K562 (cell line): ENCODE results near the gene KCTD17. TPM values are rescaled to one million over a fixed set of nuclear protein-coding genes. Genes with fewer than 3 reads are reported as not detected.

Source experiments
- ATAC-seq: fragments of 200-7000 bp; cut with Tn5 transposase; 3 replicates; pipeline ENCODE4 v1.9.1; 2020; ENCODE audit warnings: moderate library complexity
- BruUV-seq: library from RNA; stranded (reverse); fragments of 400-500 nt; replicated peaks from 2 replicates; lab custom pipeline; 2021; lab: Mats Ljungman, UMichigan
- CTCF ChIA-PET: fragments of 300-600 bp; formaldehyde crosslinking; extraction: SDS; loops from one replicate; lab custom pipeline; 2021; ENCODE audit warnings: low intra/inter-chr PET ratio; lab: Yijun Ruan, JAX
- POLR2A ChIA-PET: fragments of 300-600, 350-650 bp; sonication (Branson Sonifier 250); formaldehyde crosslinking; extraction: SDS; loops from one replicate; lab custom pipeline; 2021; ENCODE audit warnings: antibody characterized with exemption, inconsistent platforms; lab: Yijun Ruan, JAX
- DNase-seq, 4 experiments: peaks; one replicate each; pipeline versions ENCODE4 v3.0.0 to v3.0.0-alpha.2; 2011 to 2018; ENCODE audit warnings: low spot score in 3 of 4, mixed read lengths in 3 of 4; ENCODE audit errors: extremely low read depth in 1 of 4
- FAIRE-seq: peaks from 2 replicates; lab custom pipeline; 2011; peaks lifted over from hg19 to GRCh38; lab: Jason Lieb, UNC
- H2AFZ ChIP-seq: 2 replicates; pipeline ENCODE4 v1.6.0; 2011; ENCODE audit warnings: low read depth, low read length, control low read depth, inconsistent platforms
- H3K27ac ChIP-seq: fragments of 200-600 bp; 3 replicates; pipeline ENCODE4 v1.8.0; 2011; ENCODE audit warnings: low read depth, mild to moderate bottlenecking, control low read depth, inconsistent platforms, low read length, moderate library complexity, mixed read lengths; ENCODE audit errors: extremely low read depth
- H3K27me3 ChIP-seq, 2 experiments: fragments of 300-600 bp in 1 of 2; 2 replicates in 1 of 2; 3 replicates in 1 of 2; pipeline versions ENCODE4 v1.6.0 to v1.8.0; 2011; ENCODE audit warnings: inconsistent platforms in 2 of 2, low read length in 2 of 2, mild to moderate bottlenecking in 1 of 2, mixed read lengths in 1 of 2, moderate library complexity in 1 of 2; ENCODE audit not compliant: control insufficient read depth in 2 of 2, insufficient read depth in 2 of 2
- H3K36me3 ChIP-seq: fragments of 300-600 bp; 3 replicates; pipeline ENCODE4 v1.8.0; 2011; ENCODE audit warnings: mild to moderate bottlenecking, low read length, inconsistent platforms; ENCODE audit not compliant: control insufficient read depth, insufficient read depth
- H3K4me1 ChIP-seq, 2 experiments: fragments of 200-600 bp in 1 of 2; replicated peaks in 1 of 2; 2 replicates in 1 of 2; 3 replicates in 1 of 2; pipeline versions ENCODE4 v1.5.1 to v1.8.0; 2011; ENCODE audit warnings: inconsistent platforms in 2 of 2, low read length in 2 of 2, mild to moderate bottlenecking in 1 of 2, mixed read lengths in 1 of 2, moderate library complexity in 1 of 2; ENCODE audit not compliant: control insufficient read depth in 2 of 2, insufficient read depth in 2 of 2
- H3K4me2 ChIP-seq: 2 replicates; pipeline ENCODE4 v1.6.1; 2011; ENCODE audit warnings: low read length, control low read depth, inconsistent platforms, mixed read lengths; ENCODE audit not compliant: insufficient read depth
- H3K4me3 ChIP-seq: fragments of 200-600 bp; sonication (generic), shearing (Covaris generic); 2 replicates; pipeline ENCODE4 v1.5.1; 2016; ENCODE audit warnings: control low read depth, inconsistent platforms
- H3K79me2 ChIP-seq: fragments of 200-600 bp; 3 replicates; pipeline ENCODE4 v1.8.0; 2011; ENCODE audit warnings: low read length, inconsistent platforms; ENCODE audit not compliant: control insufficient read depth, insufficient read depth
- H3K9ac ChIP-seq, 2 experiments: 2 replicates each; pipeline versions ENCODE4 v1.6.0 to v1.6.1; 2011; ENCODE audit warnings: low read depth in 2 of 2, low read length in 2 of 2, control low read depth in 1 of 2, inconsistent platforms in 1 of 2, mild to moderate bottlenecking in 1 of 2, mixed read lengths in 1 of 2; ENCODE audit not compliant: insufficient read depth in 1 of 2
- H3K9me1 ChIP-seq: one replicate; pipeline ENCODE4 v1.6.0; 2011; ENCODE audit warnings: inconsistent platforms, mild to moderate bottlenecking, low read length, moderate library complexity; ENCODE audit not compliant: control insufficient read depth, insufficient read depth
- H3K9me3 ChIP-seq: replicated peaks from 2 replicates; pipeline ENCODE4 v1.5.1; 2011; ENCODE audit warnings: low read depth, low read length, inconsistent platforms; ENCODE audit not compliant: control insufficient read depth, insufficient read depth
- H4K20me1 ChIP-seq: replicated peaks from 2 replicates; pipeline ENCODE4 v1.6.1; 2011; ENCODE audit warnings: low read length, inconsistent platforms, mixed read lengths; ENCODE audit not compliant: control insufficient read depth, insufficient read depth
- BCL6 ChIP-seq: fragments of 250-450 bp; sonication (Bioruptor Pico); IDR thresholded peaks from 2 replicates; pipeline ENCODE4 v1.4.0; 2020
- CXXC5 ChIP-seq: fragments of 250-450 bp; sonication (Bioruptor Pico); IDR thresholded peaks from 2 replicates; pipeline ENCODE4 v1.8.0; 2022; ENCODE audit warnings: inconsistent platforms, mild to moderate bottlenecking, moderate library complexity
- ETV5 ChIP-seq: sonication (generic); formaldehyde crosslinking; IDR thresholded peaks from 2 replicates; pipeline ENCODE4 v1.4.0; 2020; ENCODE audit warnings: low read depth, mild to moderate bottlenecking, missing genetic modification reagents
- L3MBTL2 ChIP-seq: fragments of 450-650 bp; IDR thresholded peaks from 2 replicates; pipeline ENCODE4 v1.6.1; 2016; ENCODE audit warnings: mild to moderate bottlenecking, moderate library complexity
- PTTG1 ChIP-seq: fragments of 450-650 bp; IDR thresholded peaks from 2 replicates; pipeline ENCODE4 v1.6.1; 2016; ENCODE audit warnings: low read depth, mild to moderate bottlenecking, missing genetic modification characterization, missing compliant biosample characterization
- ZFP36 ChIP-seq: fragments of 150-350 bp; IDR thresholded peaks from 2 replicates; pipeline ENCODE4 v1.6.1; 2018; ENCODE audit warnings: low read length, low read depth; ENCODE audit not compliant: partially characterized antibody
- ZNF561 ChIP-seq: fragments of 450-650 bp; formaldehyde crosslinking; conservative IDR thresholded peaks from 2 replicates; pipeline ENCODE4 v1.4.0; 2020; ENCODE audit warnings: mild to moderate bottlenecking, moderate library complexity
- WGBS: fragments of 100-300 bp; shearing (Covaris generic); methylation state at CpG from one replicate; pipeline ENCODE4 v1.1.6; 2016; ENCODE audit warnings: low coverage, mixed read lengths; ENCODE audit not compliant: insufficient coverage; ENCODE audit errors: missing lambda C conversion rate; 5-methylcytosine and 5-hydroxymethylcytosine counted together
- in situ Hi-C: fragments of 300-500 bp; cut with MboI; formaldehyde crosslinking; loops from 4 replicates; pipeline ENCODE4 v1.15.0; 2018; ENCODE audit warnings: inconsistent platforms, mixed read lengths
- intact Hi-C: fragments of 100-400 bp; cut with micrococcal nuclease; formaldehyde crosslinking; loops from 2 replicates; pipeline ENCODE4 v1.14.2; 2022
- polyA plus RNA-seq, 8 experiments: library from polyadenylated mRNA; depleted of rRNA in 4 of 8; stranded (reverse) in 5 of 8; unstranded in 3 of 8; fragments of >200 nt; fragmentation: Nextera tagmentation in 2 of 8; fragmentation: Illumina TruSeq in 1 of 8; extraction: Ambion mirVana in 2 of 8; extraction: Trizol in 1 of 8; gene quantifications; 2 replicates each; pipeline versions ENCODE4 v1.2.1 to v1.2.3, GENCODE V29; 2011 to 2014; ENCODE audit warnings: inconsistent platforms in 1 of 8, missing spikeins in 1 of 8
- total RNA-seq, 7 experiments: library from RNA; depleted of rRNA in 6 of 7; stranded (reverse); fragments of >200 nt in 6 of 7; fragmentation: Illumina TruSeq in 2 of 7; extraction: Trizol in 2 of 7; gene quantifications; 2 replicates each; pipeline versions ENCODE4 v1.2.1 to v1.2.3, GENCODE V29; 2011 to 2021; ENCODE audit warnings: low replicate concordance in 1 of 7
- TF ChIP-seq, protein P1 (sequence below): IDR thresholded peaks from 2 replicates; pipeline ENCODE4 v1.6.1; 2014; ENCODE audit warnings: antibody characterized with exemption
- TF ChIP-seq, protein P2 (sequence below): fragments of 250-450 bp; sonication (Bioruptor Pico); IDR thresholded peaks from 2 replicates; pipeline ENCODE4 v1.5.0; 2021

Gene KCTD17
- total and polyA plus RNA-seq, 9 of the 15 experiments (the other 6 are each of a cell fraction or from before 2014, with no cell fraction given): 0.22 to 0.90 (median 0.49) TPM; not detected in 2

DNA sequence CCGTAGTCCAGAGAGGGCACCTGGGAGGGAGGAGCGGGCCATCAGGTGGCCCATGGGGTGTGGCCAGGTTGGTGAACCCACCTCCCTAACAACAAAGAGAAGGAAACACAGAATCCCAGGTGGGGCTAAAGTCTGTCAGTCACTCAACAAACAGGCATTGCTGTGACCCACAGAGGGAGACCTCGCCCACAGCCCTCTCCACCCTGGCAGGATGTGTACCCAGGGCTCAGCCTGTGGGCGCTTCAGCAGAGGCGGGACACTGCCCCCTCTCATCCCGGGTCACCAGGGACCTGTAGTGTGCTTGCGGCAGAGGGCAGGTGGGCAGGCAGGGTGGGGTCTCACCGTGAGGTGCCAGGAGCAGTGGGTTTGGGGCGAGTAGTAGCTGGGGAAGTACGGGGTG is 32.8 kb downstream of the KCTD17 start:
- Histone ChIP-seq H3K9me1 (peaks cover 4% of the 10 kb centered on the region), H3K4me1 (peaks cover 0 to 4% of the 10 kb centered on the region in 2 experiments; a peak in 2 of 5 replicates), H4K20me1 (0 out of 2 replicates have a peak, but pooled peaks cover 9% of the 10 kb centered on the region), H3K36me3 (no peaks in the 10 kb centered on the region), H3K27me3 (peaks cover 0 to 42% of the 10 kb centered on the region in 2 experiments; a peak in 2 of 5 replicates)
- POLR2A ChIA-PET: interaction anchor here (0.7 kb wide), 1 partner anchor 234 kb away, joined by 3 read pairs; no protein-coding TSS in a partner anchor
- TF ChIP-seq, protein P1, sequence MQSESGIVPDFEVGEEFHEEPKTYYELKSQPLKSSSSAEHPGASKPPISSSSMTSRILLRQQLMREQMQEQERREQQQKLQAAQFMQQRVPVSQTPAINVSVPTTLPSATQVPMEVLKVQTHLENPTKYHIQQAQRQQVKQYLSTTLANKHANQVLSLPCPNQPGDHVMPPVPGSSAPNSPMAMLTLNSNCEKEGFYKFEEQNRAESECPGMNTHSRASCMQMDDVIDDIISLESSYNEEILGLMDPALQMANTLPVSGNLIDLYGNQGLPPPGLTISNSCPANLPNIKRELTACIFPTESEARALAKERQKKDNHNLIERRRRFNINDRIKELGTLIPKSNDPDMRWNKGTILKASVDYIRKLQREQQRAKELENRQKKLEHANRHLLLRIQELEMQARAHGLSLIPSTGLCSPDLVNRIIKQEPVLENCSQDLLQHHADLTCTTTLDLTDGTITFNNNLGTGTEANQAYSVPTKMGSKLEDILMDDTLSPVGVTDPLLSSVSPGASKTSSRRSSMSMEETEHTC: no peak
- TF ChIP-seq ZNF561 (CRISPR knock-in tag) (no peak), L3MBTL2 (no peak), CXXC5 (CRISPR knock-in tag) (no peak), BCL6 (no peak), ZFP36 (no peak), ETV5 (CRISPR knock-in tag) (no peak), PTTG1 (tag) (no peak)
- TF ChIP-seq, protein P2, sequence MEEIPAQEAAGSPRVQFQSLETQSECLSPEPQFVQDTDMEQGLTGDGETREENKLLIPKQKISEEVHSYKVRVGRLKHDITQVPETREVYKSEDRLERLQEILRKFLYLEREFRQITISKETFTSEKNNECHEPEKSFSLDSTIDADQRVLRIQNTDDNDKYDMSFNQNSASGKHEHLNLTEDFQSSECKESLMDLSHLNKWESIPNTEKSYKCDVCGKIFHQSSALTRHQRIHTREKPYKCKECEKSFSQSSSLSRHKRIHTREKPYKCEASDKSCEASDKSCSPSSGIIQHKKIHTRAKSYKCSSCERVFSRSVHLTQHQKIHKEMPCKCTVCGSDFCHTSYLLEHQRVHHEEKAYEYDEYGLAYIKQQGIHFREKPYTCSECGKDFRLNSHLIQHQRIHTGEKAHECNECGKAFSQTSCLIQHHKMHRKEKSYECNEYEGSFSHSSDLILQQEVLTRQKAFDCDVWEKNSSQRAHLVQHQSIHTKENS (CRISPR knock-in tag): no peak
- TF ChIP-seq, all 486 proteins: peak for 0
- intact Hi-C loops (no loop called here), in situ Hi-C loops (no loop called here)
- WGBS: 2% methylated on average over 6 of the region's 10 CpGs
- Histone ChIP-seq H3K9me3 (no peaks in the 10 kb centered on the region), H3K9ac (no peak overlapping the region), H3K4me2 (no peak overlapping the region), H3K27ac (no peak overlapping the region), H2AFZ (no peak overlapping the region), H3K4me3 (no peak overlapping the region), H3K79me2 (no peaks in the 10 kb centered on the region)
- no peak for ATAC-seq
- CTCF ChIA-PET: no interaction called here
- no peak for FAIRE-seq
- BruUV-seq: no TSS peak
- no peak for DNase-seq
